Esophagus muscularis mucosa (tissue), 3 donors: Measurements from ENCODE around the gene ESRRG.

ENCODE experiments used
- CTCF ChIP-seq, 3 experiments: fragments of 200-600 bp in 2 of 3; fragments of 450-650 bp in 1 of 3; sonication (generic) in 2 of 3; IDR thresholded peaks; one replicate each; pipeline ENCODE4 v1.5.1; 2017 to 2019; ENCODE audit warnings: antibody characterized with exemption in 3 of 3, mild to moderate bottlenecking in 2 of 3, moderate library complexity in 1 of 3
- POLR2A ChIP-seq: fragments of 450-650 bp; IDR thresholded peaks from one replicate; pipeline ENCODE4 v1.6.1; 2017; ENCODE audit warnings: antibody characterized with exemption, moderate library complexity, mild to moderate bottlenecking, low read depth
- POLR2AphosphoS5 ChIP-seq, 2 donors: sonication (generic); formaldehyde crosslinking; IDR thresholded peaks; one replicate each; pipeline ENCODE4 v1.6.1; 2017; ENCODE audit warnings: antibody characterized with exemption in 2 of 2

GRCh38 chr1:216555653-216556052 is 167.6 kb downstream of the ESRRG start:
- TF ChIP-seq CTCF (IDR thresholded peaks at IDR 0.05): no peak
- no peak for TF ChIP-seq POLR2A
- TF ChIP-seq POLR2AphosphoS5 (IDR thresholded peaks at IDR 0.05): no peak
